GM23338 (cell line): ENCODE measurements around the gene TEX14. TPM values are rescaled to one million over a fixed set of nuclear protein-coding genes. Genes with fewer than 3 reads are reported as not detected.
A peak's percentile ranks its signal among the peaks of the same experiment; 100 is the strongest.

Experiments
- ATAC-seq: fragments of 200-7000 bp; cut with Tn5 transposase; 3 replicates; pipeline ENCODE4 v1.9.1; 2020
- DNase-seq: peaks from one replicate; pipeline ENCODE4 v3.0.0-alpha.2; 2015; ENCODE audit warnings: low spot score
- H2AFZ ChIP-seq: fragments of 200-600 bp; sonication (generic); 2 replicates; pipeline ENCODE4 v1.8.0; 2016; ENCODE audit warnings: antibody characterized with exemption, mild to moderate bottlenecking, moderate library complexity
- H3F3A ChIP-seq: fragments of 200-600 bp; sonication (generic); replicated peaks from 2 replicates; pipeline ENCODE4 v1.8.0; 2017; ENCODE audit warnings: antibody characterized with exemption, mixed run types, low read depth
- H3K27ac ChIP-seq: fragments of 200-600 bp; sonication (generic); 2 replicates; pipeline ENCODE4 v1.6.1; 2016; ENCODE audit warnings: low read depth
- H3K27me3 ChIP-seq: fragments of 200-600 bp; sonication (generic); 2 replicates; pipeline ENCODE4 v1.8.0; 2016; ENCODE audit warnings: mild to moderate bottlenecking, mixed run types, moderate library complexity; ENCODE audit not compliant: insufficient read depth
- H3K36me3 ChIP-seq: fragments of 200-600 bp; sonication (generic); 2 replicates; pipeline ENCODE4 v1.8.0; 2016; ENCODE audit warnings: mild to moderate bottlenecking; ENCODE audit not compliant: insufficient read depth
- H3K4me1 ChIP-seq: fragments of 200-600 bp; sonication (generic); 2 replicates; pipeline ENCODE4 v1.8.0; 2016; ENCODE audit warnings: mild to moderate bottlenecking, moderate library complexity; ENCODE audit not compliant: insufficient read depth
- H3K4me2 ChIP-seq: fragments of 200-600 bp; sonication (generic); 2 replicates; pipeline ENCODE4 v1.7.1; 2017; ENCODE audit warnings: mixed run types
- H3K4me3 ChIP-seq: fragments of 200-600 bp; sonication (generic); 2 replicates; pipeline ENCODE4 v1.6.1; 2016; ENCODE audit warnings: mixed run types
- H3K79me2 ChIP-seq: fragments of 200-600 bp; sonication (generic); replicated peaks from 2 replicates; pipeline ENCODE4 v1.8.0; 2017; ENCODE audit warnings: mild to moderate bottlenecking; ENCODE audit not compliant: insufficient read depth
- H3K9me2 ChIP-seq: fragments of 200-600 bp; sonication (generic); 2 replicates; pipeline ENCODE4 v1.8.0; 2017; ENCODE audit not compliant: insufficient read depth
- H4K20me1 ChIP-seq: fragments of 200-600 bp; sonication (generic); replicated peaks from 2 replicates; pipeline ENCODE4 v1.8.0; 2017; ENCODE audit warnings: mild to moderate bottlenecking; ENCODE audit not compliant: insufficient read depth
- H3K27ac Mint-ChIP-seq: 2 replicates; pipeline ENCODE4 v1.8.0; 2020; ENCODE audit warnings: inconsistent platforms, mild to moderate bottlenecking, moderate library complexity, mixed read lengths
- H3K27me3 Mint-ChIP-seq: 3 replicates; pipeline ENCODE4 v1.8.0; 2022; ENCODE audit warnings: low read depth, mild to moderate bottlenecking, moderate library complexity, mixed read lengths, inconsistent platforms; ENCODE audit not compliant: insufficient read depth, poor library complexity
- H3K36me3 Mint-ChIP-seq: 3 replicates; pipeline ENCODE4 v1.8.0; 2021; ENCODE audit warnings: low read depth, mild to moderate bottlenecking, inconsistent platforms, moderate library complexity, mixed read lengths
- H3K4me1 Mint-ChIP-seq: 3 replicates; pipeline ENCODE4 v1.8.0; 2020; ENCODE audit warnings: mild to moderate bottlenecking, inconsistent platforms, mixed read lengths
- H3K4me3 Mint-ChIP-seq: 3 replicates; pipeline ENCODE4 v1.8.0; 2021; ENCODE audit warnings: moderate library complexity, mild to moderate bottlenecking, inconsistent platforms, mixed read lengths
- H3K9me3 Mint-ChIP-seq: 3 replicates; pipeline ENCODE4 v1.8.0; 2020; ENCODE audit warnings: moderate library complexity, mild to moderate bottlenecking, inconsistent platforms, mixed read lengths
- CREB1 ChIP-seq: fragments of 250-450 bp; sonication (Bioruptor Pico); IDR thresholded peaks from 2 replicates; pipeline ENCODE4 v1.5.0; 2020; ENCODE audit warnings: low read depth, mild to moderate bottlenecking, moderate library complexity
- EZH2 ChIP-seq: fragments of 200-600 bp; sonication (generic); IDR thresholded peaks from one replicate; pipeline ENCODE4 v1.8.0; 2017; ENCODE audit warnings: antibody characterized with exemption, mild to moderate bottlenecking, low read depth; ENCODE audit not compliant: unreplicated experiment
- EZH2phosphoT487 ChIP-seq: fragments of 200-600 bp; sonication (generic); IDR thresholded peaks from one replicate; pipeline ENCODE4 v1.8.1; 2018; ENCODE audit warnings: antibody characterized with exemption; ENCODE audit not compliant: unreplicated experiment
- JUNB ChIP-seq: IDR thresholded peaks from one replicate; pipeline ENCODE4 v1.6.1; 2016; ENCODE audit warnings: antibody characterized with exemption; ENCODE audit not compliant: unreplicated experiment
- NANOG ChIP-seq: IDR thresholded peaks from 2 replicates; pipeline ENCODE4 v1.6.1; 2016; ENCODE audit warnings: antibody characterized with exemption, borderline replicate concordance
- POLR2AphosphoS5 ChIP-seq: IDR thresholded peaks from 2 replicates; pipeline ENCODE4 v1.6.1; 2016; ENCODE audit warnings: antibody characterized with exemption, low read depth
- STAT1 ChIP-seq: IDR thresholded peaks from one replicate; pipeline ENCODE4 v1.6.1; 2016; ENCODE audit warnings: antibody characterized with exemption; ENCODE audit not compliant: unreplicated experiment
- ZNF114 ChIP-seq: fragments of 250-450 bp; sonication (Bioruptor Pico); IDR thresholded peaks from 2 replicates; pipeline ENCODE4 v1.5.0; 2020; ENCODE audit warnings: mild to moderate bottlenecking, moderate library complexity
- ZNF331 ChIP-seq: fragments of 250-450 bp; sonication (Bioruptor Pico); IDR thresholded peaks from 2 replicates; pipeline ENCODE4 v1.5.0; 2020; ENCODE audit warnings: low read depth, mild to moderate bottlenecking, moderate library complexity
- polyA plus RNA-seq: library from polyadenylated mRNA; unstranded; fragments of >200 nt; fragmentation: Nextera tagmentation; extraction: Ambion mirVana; gene quantifications from 2 replicates; pipeline ENCODE4 v1.2.1, GENCODE V29; 2016
- total RNA-seq: library from RNA; depleted of rRNA; stranded (reverse); fragments of >200 nt; shearing (Covaris generic); gene quantifications from 2 replicates; pipeline ENCODE4 v1.2.3, GENCODE V29; 2014
- TF ChIP-seq, protein P1 (sequence below): IDR thresholded peaks from 2 replicates; pipeline ENCODE4 v1.6.1; 2016; ENCODE audit warnings: antibody characterized with exemption
- TF ChIP-seq, protein P2 (sequence below): IDR thresholded peaks from one replicate; pipeline ENCODE4 v1.6.1; 2018; ENCODE audit warnings: antibody characterized with exemption; ENCODE audit not compliant: unreplicated experiment
- TF ChIP-seq, protein P3 (sequence below): fragments of 250-450 bp; sonication (Bioruptor Pico); IDR thresholded peaks from 2 replicates; pipeline ENCODE4 v1.5.0; 2020; ENCODE audit warnings: mild to moderate bottlenecking, moderate library complexity
- TF ChIP-seq, protein P4 (sequence below), 2 experiments: fragments of 200-600 bp in 1 of 2; sonication (generic) in 1 of 2; conservative IDR thresholded peaks; 2 replicates each; pipeline versions ENCODE4 v1.5.1 to v1.6.1; 2016 to 2017; ENCODE audit warnings: antibody characterized with exemption in 2 of 2, low read depth in 2 of 2, mild to moderate bottlenecking in 2 of 2, moderate library complexity in 1 of 2

Gene TEX14
- total and polyA plus RNA-seq, 2 experiments from 2014 or later: 0.80 to 2.6 TPM

DNA sequence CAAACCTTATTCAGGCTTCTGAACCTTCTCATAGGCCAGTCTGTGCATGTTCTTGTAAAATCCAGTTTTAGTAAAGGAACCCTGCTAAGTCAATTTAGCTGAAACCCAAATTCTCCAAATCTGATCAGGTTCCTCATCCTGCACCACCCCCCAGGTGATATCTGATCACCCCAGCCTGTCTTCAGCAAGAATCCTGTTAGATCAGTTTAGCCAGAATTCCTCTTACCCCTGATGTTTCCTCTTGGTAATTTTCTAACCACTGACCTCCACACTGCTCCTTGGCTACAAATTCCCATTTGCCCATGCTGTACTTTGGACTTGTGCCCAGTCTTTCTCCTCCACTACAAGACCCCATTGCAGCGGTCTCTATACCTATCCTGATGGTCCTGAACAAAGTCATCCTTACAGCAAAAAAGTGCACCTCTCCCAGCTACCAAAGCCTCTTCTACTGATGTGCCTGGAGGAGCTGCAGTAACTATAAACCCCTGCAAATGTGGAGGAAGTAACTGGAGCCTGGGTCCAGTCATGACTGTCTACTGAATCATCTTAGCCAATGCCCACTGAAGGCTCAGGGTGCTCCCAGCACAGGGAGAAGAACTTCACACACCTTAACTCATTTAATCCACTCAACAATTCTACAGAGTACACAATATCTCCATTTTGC, 23.8 kb downstream of the TEX14 start:
- Histone ChIP-seq H3F3A (no peaks in the 10 kb centered on the region), H3K4me3 (no peak overlapping the region), H3K27me3 (no peaks in the 10 kb centered on the region), H2AFZ (peak overlapping the region; percentile 88), H3K4me1 (peaks cover 10% of the 10 kb centered on the region; the same call in 1 of the 2 replicates), H4K20me1 (no peaks in the 10 kb centered on the region), H3K27ac (no peak overlapping the region), H3K4me2 (no peak overlapping the region), H3K36me3 (no peaks in the 10 kb centered on the region), H3K79me2 (no peaks in the 10 kb centered on the region), H3K9me2 (no peaks in the 10 kb centered on the region)
- Mint-ChIP-seq H3K36me3 (no peaks in the 10 kb centered on the region), H3K4me3 (no peak overlapping the region), H3K27me3 (no peaks in the 10 kb centered on the region), H3K27ac (0 out of 2 replicates have a peak overlapping the region, but pooled peaks have one; percentile 1), H3K4me1 (peaks cover 13% of the 10 kb centered on the region), H3K9me3 (no peaks in the 10 kb centered on the region)
- no peak for DNase-seq
- TF ChIP-seq, protein P1, sequence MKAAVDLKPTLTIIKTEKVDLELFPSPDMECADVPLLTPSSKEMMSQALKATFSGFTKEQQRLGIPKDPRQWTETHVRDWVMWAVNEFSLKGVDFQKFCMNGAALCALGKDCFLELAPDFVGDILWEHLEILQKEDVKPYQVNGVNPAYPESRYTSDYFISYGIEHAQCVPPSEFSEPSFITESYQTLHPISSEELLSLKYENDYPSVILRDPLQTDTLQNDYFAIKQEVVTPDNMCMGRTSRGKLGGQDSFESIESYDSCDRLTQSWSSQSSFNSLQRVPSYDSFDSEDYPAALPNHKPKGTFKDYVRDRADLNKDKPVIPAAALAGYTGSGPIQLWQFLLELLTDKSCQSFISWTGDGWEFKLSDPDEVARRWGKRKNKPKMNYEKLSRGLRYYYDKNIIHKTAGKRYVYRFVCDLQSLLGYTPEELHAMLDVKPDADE: no peak
- TF ChIP-seq, protein P2, sequence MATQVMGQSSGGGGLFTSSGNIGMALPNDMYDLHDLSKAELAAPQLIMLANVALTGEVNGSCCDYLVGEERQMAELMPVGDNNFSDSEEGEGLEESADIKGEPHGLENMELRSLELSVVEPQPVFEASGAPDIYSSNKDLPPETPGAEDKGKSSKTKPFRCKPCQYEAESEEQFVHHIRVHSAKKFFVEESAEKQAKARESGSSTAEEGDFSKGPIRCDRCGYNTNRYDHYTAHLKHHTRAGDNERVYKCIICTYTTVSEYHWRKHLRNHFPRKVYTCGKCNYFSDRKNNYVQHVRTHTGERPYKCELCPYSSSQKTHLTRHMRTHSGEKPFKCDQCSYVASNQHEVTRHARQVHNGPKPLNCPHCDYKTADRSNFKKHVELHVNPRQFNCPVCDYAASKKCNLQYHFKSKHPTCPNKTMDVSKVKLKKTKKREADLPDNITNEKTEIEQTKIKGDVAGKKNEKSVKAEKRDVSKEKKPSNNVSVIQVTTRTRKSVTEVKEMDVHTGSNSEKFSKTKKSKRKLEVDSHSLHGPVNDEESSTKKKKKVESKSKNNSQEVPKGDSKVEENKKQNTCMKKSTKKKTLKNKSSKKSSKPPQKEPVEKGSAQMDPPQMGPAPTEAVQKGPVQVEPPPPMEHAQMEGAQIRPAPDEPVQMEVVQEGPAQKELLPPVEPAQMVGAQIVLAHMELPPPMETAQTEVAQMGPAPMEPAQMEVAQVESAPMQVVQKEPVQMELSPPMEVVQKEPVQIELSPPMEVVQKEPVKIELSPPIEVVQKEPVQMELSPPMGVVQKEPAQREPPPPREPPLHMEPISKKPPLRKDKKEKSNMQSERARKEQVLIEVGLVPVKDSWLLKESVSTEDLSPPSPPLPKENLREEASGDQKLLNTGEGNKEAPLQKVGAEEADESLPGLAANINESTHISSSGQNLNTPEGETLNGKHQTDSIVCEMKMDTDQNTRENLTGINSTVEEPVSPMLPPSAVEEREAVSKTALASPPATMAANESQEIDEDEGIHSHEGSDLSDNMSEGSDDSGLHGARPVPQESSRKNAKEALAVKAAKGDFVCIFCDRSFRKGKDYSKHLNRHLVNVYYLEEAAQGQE: no peak
- TF ChIP-seq NANOG (no peak), EZH2 (no peak), ZNF331 (CRISPR knock-in tag) (no peak), JUNB (no peak), STAT1 (no peak), CREB1 (CRISPR knock-in tag) (no peak), EZH2phosphoT487 (no peak), ZNF114 (CRISPR knock-in tag) (no peak), POLR2AphosphoS5 (no peak)
- TF ChIP-seq, protein P3, sequence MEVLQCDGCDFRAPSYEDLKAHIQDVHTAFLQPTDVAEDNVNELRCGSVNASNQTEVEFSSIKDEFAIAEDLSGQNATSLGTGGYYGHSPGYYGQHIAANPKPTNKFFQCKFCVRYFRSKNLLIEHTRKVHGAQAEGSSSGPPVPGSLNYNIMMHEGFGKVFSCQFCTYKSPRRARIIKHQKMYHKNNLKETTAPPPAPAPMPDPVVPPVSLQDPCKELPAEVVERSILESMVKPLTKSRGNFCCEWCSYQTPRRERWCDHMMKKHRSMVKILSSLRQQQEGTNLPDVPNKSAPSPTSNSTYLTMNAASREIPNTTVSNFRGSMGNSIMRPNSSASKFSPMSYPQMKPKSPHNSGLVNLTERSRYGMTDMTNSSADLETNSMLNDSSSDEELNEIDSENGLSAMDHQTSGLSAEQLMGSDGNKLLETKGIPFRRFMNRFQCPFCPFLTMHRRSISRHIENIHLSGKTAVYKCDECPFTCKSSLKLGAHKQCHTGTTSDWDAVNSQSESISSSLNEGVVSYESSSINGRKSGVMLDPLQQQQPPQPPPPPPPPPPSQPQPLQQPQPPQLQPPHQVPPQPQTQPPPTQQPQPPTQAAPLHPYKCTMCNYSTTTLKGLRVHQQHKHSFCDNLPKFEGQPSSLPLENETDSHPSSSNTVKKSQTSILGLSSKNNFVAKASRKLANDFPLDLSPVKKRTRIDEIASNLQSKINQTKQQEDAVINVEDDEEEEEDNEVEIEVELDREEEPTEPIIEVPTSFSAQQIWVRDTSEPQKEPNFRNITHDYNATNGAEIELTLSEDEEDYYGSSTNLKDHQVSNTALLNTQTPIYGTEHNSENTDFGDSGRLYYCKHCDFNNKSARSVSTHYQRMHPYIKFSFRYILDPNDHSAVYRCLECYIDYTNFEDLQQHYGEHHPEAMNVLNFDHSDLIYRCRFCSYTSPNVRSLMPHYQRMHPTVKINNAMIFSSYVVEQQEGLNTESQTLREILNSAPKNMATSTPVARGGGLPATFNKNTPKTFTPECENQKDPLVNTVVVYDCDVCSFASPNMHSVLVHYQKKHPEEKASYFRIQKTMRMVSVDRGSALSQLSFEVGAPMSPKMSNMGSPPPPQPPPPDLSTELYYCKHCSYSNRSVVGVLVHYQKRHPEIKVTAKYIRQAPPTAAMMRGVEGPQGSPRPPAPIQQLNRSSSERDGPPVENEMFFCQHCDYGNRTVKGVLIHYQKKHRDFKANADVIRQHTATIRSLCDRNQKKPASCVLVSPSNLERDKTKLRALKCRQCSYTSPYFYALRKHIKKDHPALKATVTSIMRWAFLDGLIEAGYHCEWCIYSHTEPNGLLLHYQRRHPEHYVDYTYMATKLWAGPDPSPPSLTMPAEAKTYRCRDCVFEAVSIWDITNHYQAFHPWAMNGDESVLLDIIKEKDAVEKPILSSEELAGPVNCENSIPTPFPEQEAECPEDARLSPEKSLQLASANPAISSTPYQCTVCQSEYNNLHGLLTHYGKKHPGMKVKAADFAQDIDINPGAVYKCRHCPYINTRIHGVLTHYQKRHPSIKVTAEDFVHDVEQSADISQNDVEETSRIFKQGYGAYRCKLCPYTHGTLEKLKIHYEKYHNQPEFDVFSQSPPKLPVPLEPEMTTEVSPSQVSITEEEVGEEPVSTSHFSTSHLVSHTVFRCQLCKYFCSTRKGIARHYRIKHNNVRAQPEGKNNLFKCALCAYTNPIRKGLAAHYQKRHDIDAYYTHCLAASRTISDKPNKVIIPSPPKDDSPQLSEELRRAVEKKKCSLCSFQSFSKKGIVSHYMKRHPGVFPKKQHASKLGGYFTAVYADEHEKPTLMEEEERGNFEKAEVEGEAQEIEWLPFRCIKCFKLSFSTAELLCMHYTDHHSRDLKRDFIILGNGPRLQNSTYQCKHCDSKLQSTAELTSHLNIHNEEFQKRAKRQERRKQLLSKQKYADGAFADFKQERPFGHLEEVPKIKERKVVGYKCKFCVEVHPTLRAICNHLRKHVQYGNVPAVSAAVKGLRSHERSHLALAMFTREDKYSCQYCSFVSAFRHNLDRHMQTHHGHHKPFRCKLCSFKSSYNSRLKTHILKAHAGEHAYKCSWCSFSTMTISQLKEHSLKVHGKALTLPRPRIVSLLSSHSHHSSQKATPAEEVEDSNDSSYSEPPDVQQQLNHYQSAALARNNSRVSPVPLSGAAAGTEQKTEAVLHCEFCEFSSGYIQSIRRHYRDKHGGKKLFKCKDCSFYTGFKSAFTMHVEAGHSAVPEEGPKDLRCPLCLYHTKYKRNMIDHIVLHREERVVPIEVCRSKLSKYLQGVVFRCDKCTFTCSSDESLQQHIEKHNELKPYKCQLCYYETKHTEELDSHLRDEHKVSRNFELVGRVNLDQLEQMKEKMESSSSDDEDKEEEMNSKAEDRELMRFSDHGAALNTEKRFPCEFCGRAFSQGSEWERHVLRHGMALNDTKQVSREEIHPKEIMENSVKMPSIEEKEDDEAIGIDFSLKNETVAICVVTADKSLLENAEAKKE (CRISPR knock-in tag): no peak
- TF ChIP-seq, protein P4, sequence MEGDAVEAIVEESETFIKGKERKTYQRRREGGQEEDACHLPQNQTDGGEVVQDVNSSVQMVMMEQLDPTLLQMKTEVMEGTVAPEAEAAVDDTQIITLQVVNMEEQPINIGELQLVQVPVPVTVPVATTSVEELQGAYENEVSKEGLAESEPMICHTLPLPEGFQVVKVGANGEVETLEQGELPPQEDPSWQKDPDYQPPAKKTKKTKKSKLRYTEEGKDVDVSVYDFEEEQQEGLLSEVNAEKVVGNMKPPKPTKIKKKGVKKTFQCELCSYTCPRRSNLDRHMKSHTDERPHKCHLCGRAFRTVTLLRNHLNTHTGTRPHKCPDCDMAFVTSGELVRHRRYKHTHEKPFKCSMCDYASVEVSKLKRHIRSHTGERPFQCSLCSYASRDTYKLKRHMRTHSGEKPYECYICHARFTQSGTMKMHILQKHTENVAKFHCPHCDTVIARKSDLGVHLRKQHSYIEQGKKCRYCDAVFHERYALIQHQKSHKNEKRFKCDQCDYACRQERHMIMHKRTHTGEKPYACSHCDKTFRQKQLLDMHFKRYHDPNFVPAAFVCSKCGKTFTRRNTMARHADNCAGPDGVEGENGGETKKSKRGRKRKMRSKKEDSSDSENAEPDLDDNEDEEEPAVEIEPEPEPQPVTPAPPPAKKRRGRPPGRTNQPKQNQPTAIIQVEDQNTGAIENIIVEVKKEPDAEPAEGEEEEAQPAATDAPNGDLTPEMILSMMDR (conservative IDR thresholded peaks at IDR 0.05; ENCODE audit: low read depth in 2 of 2): no peak
- no peak for ATAC-seq
